Activated CD8-positive, alpha-beta memory T cell treated with anti-CD3 and anti-CD28 coated beads, Interleukin-2, amount 50 U/mL, for 48 hours (primary cell): ENCODE data around the gene ACADVL.
"Not testable (repeated sequence)": the region's sequence is repeated elsewhere in the genome, so short reads cannot be mapped to it uniquely, and the experiment has no call there.

Experiments
- DNase-seq: peaks from one replicate; pipeline ENCODE4 v3.0.0-alpha.2; 2020

ACADVL gene

DNA sequence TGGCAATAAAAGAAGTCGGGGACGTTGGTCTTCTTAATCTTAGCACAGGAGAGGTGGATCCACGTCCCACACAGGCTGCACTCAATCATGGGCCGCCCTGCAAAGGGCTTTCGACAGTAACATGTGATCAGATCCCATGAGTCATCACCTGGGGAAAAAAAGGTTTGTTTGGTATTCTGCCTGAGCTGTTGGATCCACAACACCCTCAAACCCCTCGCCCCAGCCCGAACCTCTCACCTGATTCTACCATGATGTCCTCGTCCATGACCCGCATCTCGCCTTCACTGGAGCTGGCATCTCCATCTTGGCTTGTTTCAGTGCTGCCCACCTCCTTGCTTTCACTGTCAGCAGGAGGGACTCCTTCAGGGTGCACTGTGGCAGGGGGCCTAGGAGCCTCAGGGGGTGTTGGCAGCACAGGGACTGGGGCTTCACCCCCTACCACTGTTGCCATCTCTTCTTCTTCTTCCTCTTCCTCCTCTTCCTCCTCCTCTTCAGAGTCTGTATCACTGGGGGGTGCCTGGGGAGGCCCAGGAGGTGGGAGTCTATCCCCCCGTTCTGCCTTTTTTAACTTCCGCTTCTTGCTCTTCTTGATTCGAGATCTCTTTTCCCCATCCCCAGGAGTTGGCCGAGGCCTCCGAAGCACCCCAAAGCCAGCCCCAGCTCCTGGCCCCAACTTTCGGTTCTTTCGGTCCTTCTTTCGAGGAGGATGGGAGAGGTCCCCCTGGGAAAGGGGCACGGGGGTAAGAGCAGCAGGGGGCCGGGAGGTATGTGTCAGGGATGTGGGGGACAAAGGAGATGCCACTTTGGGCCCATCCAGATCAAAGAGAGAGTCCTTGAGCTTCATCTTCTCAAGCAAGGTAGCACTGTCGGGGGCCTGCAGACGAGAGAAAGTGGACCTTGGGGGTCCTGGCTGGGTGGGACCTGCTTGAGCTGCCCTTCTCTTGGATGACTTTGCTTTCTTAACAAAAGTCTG lies 16.2 kb downstream of the ACADVL start:
- no peak for DNase-seq

DNA sequence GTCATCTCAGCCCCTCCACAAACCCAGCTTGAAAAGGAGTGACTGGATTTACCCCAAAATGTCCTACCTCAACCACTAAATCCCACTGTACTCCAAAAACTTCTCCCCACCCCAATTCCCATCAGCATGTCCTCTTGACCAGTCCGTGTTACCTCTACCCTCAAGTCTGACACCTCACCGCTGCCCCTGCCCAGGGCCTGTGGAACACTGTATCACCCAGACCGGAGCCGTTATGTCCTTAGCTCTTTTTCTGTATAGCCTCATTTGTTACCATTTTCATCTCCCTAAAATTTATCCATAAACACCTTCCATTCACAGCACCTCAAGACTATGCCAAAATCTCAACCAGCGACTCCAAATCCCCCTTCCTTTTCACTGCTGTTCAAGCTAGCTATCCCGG lies 17.1 kb downstream of the ACADVL start:
- DNase-seq: no peak

DNA sequence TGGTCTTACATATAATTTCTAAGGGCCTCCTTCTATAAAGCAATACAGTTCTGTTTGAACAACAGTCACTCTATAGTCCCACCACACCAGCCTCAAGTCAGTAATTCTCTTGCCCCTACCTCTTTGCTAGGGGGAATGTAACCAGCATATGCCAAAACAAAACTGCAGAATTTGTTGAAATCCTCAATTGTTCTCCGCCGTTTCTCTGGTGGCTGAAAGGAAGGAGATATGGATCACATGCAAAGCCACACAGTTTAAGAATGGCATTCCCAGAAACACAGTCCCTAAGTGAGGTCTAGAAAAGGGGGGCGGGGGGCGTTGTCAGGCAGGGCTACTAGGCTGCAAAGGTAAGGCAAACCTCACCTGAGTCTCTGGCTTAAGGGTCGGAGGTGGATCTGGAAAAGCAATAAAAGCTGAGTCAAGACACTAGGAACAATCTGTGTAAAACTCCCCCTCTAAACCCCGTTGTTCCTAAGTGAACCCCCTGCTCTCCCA lies 17.6 kb downstream of the ACADVL start:
- no peak for DNase-seq

DNA sequence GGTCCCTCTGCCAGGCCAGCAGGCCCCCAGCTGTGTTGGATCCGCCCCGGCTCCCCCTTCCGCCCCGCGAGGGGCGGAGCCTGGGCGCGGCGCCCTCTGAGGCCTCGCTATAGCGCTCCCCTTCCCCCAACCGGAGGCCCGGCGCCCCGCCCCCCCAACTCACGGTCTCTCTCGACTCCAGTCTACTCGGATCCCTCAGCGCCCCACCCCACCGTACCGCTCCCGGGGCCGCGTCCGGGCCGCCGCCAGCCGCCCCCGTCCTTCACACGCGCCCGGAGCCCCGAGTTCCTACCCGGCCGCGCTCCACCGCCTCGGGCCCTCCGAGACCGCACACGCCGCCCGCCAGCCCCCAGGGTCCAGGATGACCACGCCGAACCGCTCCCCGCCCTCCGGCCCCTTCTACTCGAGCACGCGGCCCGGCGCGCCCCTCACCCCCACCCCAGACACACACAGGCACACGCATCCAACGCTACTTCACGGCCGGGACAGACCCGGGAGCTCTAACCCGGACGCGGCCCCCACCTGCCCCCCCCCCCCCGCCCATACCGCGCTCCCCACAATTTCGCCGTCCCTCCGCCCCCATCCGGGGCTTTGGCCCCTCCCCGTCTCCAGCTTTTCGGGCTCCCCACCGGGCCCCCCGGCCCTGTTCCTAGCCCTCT lies 18.2 kb downstream of the ACADVL start:
- peak; percentile 94 for DNase-seq

DNA sequence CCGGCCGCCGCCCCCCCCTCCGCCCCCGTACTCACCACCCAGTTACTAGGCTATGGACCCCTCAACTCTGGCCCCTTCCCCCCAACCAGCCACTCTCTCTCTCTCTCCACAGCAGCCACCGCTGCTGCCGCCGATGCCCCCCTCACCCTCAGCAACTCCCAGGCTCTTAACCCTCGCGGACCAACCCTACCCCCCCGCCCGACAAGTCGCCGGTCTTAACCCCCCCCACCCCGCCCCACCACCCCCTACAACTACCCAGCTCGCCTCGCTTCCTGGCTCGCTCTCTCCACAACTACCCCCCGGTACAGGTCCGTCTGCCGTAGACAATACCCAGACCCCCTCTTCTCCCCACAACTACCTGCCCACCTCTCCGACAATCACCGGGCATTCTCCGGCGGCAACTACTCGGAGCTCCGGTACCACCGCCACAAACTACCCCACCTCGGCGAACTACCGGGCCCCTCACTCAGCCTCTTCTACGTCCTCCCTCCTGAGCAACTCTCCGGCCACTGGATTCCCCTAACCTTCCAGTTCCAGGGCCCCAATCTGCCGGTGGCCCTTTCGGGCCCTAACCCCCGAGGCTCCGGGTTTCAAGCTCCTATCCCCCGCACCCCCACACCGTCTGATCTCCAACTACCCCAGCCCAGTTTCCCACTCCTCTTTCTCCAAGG lies 18.8 kb downstream of the ACADVL start:
- DNase-seq: no peak

DNA sequence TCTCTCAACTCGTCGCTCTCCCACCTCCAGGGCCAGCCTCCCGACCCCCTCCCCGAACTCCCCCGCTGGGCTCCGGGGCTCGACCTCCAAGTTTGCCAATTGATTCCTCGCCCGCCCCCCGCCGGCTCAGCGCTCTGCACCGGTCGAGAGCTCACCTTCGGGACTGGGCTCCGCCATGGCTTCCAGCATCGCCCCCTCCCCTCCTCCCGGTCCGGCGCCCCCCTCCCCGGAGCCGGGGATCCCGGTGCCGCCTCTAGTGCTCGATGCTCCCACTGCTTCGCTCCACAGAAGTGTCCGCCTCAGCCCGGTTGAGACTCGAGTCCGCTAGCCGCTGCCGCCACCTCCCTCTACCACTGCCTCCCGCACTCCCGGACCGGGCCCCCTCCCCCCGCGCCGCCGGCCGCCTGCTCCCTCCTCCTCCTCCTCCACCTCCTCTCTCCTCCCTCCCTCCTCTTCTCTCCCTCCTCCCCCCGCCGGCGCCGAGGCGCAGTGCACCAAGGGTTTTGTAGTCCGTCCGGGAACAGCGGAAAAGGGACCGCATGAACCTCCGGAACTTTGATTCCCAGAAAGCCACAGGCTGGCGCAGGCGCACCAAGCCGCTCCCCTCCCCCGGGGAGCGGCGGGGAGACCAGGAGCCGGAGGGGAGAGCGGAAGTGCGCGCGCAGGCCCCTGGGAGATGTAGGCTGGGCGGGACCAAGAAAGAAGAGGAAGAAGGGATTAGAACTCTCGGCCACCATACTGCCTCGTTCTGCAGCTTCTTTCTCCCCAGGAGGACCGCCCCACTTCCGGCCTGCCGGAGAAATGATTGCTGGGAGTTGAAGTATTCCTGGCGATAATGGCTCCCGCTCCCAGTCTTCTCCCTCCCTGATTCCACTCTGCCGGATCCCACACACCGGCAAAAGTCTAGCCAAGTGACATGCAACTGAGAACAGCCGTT lies 19.6 kb downstream of the ACADVL start, which contains the start of gene PHF23:
PHF23 (minus strand) TSS at position 367 of the 937 bp plus-strand sequence; CDS start at position 189, 178 bp downstream.
- peak; percentile 98 for DNase-seq

DNA sequence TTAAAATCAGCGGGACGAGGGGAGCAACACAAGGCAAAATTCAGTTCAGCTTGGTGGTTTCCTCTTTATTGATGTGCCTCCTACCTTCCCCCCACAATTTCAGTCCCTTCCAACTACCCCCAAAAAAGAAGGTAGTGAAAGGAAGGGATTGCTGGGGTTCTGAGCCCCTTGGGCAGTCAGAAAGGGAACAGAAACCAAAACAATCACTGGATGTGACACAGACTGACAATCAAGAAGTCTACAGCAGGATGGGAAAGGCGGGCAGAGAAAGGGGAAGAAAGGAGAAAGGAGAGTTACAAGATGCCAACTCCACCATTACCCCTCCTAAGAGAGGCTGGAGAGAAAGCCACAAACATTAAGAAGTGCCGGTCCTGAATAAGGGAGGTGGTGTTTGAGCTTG lies 20.6 kb downstream of the ACADVL start:
- no peak for DNase-seq

DNA sequence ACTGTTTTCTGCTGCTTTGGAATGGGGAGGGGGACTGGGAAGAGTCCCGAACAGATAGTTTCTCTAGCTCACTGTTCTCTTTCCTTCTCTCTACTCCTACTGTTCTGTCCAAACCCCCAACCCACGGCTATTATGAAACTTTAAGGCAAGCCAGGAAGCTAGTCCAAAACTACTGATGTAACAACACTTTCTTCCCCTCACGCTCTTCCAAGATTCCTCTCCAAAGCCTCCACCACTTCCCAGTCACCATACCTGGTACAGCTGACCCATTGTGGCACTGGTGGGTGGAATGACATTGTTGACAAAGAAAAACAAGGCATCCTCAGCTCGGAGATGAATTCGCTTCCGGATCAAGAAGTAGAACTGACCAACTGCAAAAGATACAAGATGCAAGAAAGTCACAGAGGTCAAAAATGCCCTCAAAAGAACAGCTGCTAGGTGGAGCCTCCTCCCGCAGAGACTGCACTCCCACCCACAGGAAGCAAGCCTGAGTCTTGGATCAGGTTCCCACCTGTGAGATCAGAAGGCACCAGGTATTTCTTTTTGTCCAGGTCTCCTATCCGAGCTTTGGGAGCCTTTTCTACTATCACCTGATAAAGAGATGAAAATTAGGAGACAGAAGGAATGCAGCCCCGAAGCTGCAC lies 21.5 kb downstream of the ACADVL start:
- no peak for DNase-seq

DNA sequence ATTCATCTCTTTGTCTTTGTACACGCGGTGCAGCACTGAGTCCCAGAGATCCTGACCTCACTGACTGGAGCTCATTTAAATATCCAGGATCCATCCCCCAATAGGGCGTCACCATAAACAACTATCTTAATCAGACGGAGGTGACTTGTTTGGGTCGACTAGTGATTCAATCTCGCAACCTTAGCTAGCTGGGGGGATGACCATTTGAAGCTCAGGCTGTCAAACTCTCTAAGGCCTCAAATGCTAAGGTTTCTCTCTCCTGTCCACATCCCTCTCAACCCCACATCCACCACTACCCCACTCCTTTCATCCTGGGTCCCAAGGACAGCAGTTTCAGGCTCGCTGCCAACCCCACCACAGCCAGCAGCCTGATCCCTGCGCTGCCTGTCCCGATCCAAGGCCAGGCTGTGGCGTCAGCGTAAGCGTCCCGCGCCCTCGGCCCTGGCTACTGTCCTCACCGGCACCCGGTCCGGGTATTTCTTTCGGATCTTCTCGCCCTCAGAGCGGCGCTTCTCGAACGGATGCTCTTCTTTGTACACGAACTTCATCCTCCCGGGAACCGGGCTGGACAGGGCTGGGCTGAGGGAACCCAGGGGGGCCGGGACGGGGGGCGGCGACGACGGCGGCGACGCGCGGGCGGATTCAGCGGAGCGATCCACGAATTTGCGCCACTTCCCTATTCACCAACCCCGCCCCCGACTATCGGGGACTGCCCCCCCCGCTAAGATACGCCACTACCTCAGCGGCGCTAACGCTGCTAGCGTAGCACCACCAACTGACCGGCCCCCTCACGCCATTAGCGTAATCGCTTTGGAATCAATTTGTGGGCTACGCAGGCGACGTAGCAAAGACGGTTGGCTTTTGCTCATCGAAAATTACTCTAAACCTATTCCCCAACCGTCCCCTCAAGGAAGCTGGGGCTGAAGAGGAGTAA lies 22.3 kb downstream of the ACADVL start, which contains the start of gene GABARAP:
GABARAP (minus strand) TSS at position 667 of the 934 bp plus-strand sequence; CDS start at position 548, 119 bp downstream.
- DNase-seq: peak; percentile 99

DNA sequence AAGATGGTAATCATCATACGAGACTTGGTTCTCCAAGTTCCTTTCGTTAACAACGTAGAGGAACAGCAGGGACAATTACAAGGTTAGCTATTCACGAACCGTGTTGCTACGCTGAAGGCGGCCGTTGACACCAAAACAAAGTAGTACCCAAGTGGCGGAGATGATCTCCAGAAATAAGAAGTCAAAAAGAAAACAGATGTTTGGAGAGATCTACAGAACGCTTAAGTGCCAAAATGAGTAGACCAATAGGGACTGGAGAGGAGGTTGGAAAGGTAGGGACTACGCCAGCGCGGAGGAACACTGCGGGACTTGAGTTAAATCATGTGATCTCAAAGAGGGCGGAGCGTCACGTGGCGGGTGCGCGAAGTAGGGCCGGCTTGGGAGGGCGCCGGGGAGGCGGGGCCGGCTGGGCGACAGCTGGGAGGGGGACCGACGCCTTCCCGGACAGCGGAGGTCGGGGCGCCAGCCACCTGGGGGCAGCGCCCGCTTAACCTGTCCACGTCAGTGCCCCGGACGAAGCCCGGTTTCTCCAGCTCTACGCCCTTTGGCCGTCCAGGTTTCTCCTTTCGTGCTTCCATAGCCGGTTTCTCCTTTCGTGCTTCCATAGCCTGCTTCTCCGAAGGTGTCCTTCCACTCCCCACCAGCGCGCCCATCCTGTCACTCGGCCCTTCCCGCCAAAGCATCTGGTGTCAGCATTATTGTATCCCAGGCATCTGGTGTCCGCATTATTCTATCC lies 23.1 kb downstream of the ACADVL start:
- DNase-seq: peak; percentile 95

DNA sequence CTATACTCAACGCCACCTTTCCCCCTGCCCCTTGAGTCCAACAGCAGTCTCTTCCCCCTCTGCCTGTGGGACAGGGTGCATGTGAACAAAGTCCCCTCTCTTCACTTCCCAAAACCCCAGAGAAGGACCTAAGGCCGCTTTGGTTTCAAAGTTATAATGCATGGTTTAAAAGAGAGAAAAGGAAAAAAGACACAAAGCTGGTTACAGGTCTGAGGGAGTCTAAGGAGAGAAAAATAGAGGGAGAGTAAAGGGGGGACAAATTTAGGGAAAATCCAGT lies 23.7 kb downstream of the ACADVL start:
- no peak for DNase-seq

DNA sequence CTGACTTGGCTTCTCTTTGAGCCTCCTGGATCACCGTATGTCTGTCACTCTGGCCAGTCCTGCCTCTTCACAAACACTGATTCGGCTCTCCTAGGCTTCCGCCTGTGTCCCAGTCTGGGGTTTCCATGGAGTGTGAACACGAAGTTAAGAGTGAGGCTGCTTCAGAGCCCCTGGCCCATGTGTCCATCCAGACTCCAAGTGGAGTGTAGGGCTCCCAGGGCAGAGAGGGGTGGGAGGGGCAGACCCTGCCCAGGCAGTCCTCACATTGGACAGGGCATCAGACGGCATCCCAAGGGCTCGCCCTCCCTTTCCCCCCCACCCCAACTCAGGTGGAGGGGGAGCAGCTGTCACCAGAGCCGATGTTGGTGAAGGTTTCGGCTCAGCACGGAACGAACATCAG lies 24.1 kb downstream of the ACADVL start:
- DNase-seq: not testable (repeated sequence)

DNA sequence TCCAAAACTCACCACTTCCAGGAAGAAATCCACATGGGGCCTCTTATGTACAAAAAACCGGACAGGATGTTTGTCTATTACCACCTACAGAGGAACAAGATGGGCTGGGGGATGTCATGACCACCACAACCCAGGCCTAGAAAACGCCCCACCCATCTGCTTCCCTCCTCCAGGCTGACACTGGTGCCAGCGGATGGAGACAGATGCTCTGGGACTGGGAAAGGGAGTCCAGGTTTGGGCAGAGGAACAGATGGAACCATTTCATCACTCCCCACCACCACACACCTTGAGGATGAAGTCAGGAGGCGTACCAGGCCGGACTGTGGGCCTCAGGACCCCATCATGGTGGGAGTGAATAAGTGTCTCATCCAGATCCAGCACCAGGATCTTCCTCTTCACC lies 27.0 kb downstream of the ACADVL start:
- no peak for DNase-seq

DNA sequence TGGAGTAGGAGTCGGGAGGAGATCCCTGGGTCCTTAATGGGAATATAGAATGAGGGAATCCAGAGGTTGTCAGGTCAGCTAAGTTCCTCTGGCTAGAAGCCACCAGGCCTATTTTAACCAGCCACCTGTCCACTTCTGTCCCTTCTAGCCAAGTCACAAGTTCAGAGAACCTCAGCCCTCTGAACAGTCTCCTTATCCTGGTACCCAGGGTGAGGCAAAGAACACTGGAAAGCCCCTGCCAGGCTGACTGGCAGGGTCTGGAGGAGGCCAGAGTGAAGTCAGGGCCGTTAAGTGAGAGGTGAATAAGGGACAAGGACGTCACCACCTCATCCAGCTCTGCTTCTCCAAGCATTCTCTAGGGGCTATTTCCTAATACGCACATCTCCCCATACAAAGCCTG lies 29.1 kb downstream of the ACADVL start:
- DNase-seq: no peak

DNA sequence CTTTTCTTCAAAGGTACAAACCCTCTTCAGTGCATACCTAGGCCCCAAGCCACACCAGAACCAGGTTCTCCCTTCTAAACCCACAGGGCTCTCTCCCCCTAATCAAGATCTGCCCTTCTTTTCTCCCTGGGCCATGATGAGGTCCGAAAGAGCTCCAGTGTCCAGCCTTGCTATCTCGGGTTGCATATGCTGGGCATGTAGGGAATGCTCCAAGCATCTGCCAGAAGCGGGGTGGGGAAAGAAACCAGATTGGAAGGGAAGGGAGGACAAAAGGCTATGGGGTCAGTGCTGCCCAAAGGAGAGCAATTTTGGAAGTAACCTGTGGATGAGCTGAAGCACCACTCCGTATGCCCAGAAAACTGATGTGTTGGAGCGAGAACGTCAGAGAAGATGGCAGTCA lies 29.5 kb downstream of the ACADVL start:
- no peak for DNase-seq

DNA sequence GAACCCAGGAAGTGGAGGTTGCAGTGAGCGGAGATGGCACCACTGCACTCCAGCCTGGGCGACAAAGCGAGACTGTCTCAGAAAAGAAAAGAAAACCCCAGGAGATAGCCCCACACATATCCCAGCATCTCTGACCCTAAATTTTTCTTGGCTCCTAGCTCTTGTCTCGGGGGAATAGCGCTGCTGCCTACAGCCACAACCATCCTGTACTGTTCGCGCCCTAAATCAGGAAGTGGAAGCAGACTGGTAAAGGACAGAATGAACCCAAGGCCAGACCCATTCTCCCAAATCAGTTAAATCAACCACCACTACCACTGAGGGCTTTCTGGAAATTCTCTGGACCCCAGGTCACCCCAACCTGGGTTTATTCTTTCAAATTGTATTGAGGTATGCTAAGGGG lies 30.1 kb downstream of the ACADVL start:
- no peak for DNase-seq

DNA sequence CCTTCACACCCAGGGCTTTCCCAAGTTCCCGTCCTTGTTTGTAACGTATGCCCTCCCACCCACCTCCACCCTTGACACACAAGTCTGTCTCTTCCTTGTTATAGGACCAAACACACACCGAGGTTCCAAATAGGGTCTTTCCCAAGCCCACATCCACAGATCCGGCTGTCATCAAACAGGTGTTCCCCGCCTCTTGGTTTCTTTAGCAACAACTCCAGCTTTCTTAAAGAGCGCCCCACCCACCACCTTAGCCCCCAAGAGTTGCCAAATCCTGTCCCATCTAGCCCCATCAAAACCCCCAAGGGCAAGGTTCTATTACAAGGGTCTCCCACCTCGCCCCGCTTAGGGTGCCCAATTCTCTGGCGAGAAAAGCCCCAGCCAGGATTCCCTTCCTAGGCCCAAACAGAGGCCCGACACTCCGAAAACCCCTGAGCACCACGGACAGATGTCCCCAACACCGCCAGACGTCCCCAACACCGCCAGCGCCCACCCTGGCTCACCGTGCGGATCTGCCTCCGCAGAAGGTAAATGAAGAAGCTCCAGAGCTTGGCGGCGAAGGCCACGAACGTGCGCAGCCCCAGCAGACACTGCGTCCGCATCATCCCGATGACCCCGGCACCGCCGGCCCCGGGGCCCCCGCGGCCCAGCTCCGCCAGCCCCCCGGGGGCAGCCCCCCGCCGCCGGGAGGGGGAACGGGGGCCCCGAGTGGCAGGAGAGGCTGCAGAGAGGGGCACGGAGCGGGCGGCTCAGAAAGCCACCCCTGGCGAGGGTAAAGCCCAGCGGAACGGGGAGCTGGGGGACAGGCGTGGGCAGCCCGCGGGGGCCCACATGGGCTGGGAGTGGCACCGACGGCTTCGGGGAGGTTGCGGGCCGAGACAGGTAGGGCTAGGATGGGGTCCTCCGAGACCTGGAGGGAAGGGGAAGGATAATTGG lies 31.2 kb downstream of the ACADVL start:
- DNase-seq: no peak

DNA sequence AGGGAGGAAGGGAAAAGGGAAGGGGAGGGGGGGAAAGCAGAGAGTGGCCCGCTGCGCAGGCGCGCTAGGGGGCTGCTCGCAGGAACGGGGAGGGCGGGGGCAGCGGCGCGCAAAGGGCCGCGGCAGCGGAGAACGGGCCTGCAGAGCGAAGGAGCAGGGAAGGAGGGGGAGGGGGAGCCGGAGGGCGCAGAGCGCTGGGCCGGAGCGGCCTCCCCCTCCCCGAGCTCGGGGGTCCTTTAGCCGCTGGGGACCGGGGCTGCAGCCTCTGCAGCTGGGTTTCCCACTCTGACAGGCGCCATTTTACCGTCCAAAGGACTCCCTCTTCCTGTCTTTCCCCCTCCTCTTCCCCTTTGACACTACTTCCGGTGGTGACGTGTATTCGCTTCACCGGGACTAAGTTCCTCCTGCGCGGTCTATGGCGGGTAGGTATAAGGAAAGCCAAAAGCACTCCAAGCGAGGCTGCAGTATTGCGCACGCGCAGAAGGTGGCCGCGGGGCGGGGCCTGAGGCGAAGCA lies 32.0 kb downstream of the ACADVL start, which contains the start of gene CTDNEP1:
CTDNEP1 (minus strand) TSS at position 74 of the 515 bp plus-strand sequence. CDS start 438 bp downstream, outside the sequence.
- peak; percentile 100 for DNase-seq
